AG09309 (cell line): Measurements from ENCODE around the gene IL10RB.
"Not testable (repeated sequence)": the region's sequence is repeated elsewhere in the genome, so short reads cannot be mapped to it uniquely, and the experiment has no call there.

Source experiments
- DNase-seq: peaks from one replicate; pipeline ENCODE4 v3.0.0-alpha.2; 2010; ENCODE audit warnings: low read depth
- H3K4me3 ChIP-seq: 2 replicates; pipeline ENCODE4 v1.5.1; 2011; ENCODE audit warnings: mild to moderate bottlenecking, low read depth, low read length, moderate library complexity; ENCODE audit not compliant: control insufficient read depth
- CTCF ChIP-seq: IDR thresholded peaks from 2 replicates; pipeline ENCODE4 v1.5.1; 2011; ENCODE audit warnings: mild to moderate bottlenecking, low read depth, low read length, inconsistent platforms; ENCODE audit not compliant: insufficient read depth, control insufficient read depth; ENCODE audit errors: missing control alignments

IL10RB gene

GRCh38 chr21:33247599-33247998 is 18.6 kb upstream of the IL10RB start:
- DNase-seq = no peak
- H3K4me3 ChIP-seq = no peak overlapping the region
- no peak for TF ChIP-seq CTCF

- H3K4me3 ChIP-seq = no peak overlapping the region
- no peak for TF ChIP-seq CTCF
- no peak for DNase-seq
Observed at GRCh38 chr21:33249331-33250002, 16.7 kb upstream of the IL10RB start.

GRCh38 chr21:33251119-33251518 is 15.0 kb upstream of the IL10RB start:
- no peak for TF ChIP-seq CTCF
- no peak overlapping the region for H3K4me3 ChIP-seq
- no peak for DNase-seq

- DNase-seq, H3K4me3 ChIP-seq: not testable (repeated sequence)
Observed at GRCh38 chr21:33253382-33253781, 12.8 kb upstream of the IL10RB start.

- DNase-seq = no peak
- TF ChIP-seq CTCF = no peak
- H3K4me3 ChIP-seq = no peak overlapping the region
Observed at GRCh38 chr21:33254766-33255165, 11.4 kb upstream of the IL10RB start.

- DNase-seq = no peak
Observed at GRCh38 chr21:33255404-33255803, 10.8 kb upstream of the IL10RB start.

GRCh38 chr21:33256019-33256418 is 10.1 kb upstream of the IL10RB start:
- no peak for TF ChIP-seq CTCF
- no peak for DNase-seq
- H3K4me3 ChIP-seq = no peak overlapping the region

More at GRCh38 chr21:33255404-33255803, 10.8 kb upstream of the IL10RB start:
- no peak for TF ChIP-seq CTCF
- no peak overlapping the region for H3K4me3 ChIP-seq
